ENCODE data around the gene MCM7. TPM values are rescaled to one million over a fixed set of nuclear protein-coding genes. Genes with fewer than 3 reads are reported as not detected.
A peak's percentile ranks its signal among the peaks of the same experiment; 100 is the strongest.
"Not testable (repeated sequence)": the region's sequence is repeated elsewhere in the genome, so short reads cannot be mapped to it uniquely, and the experiment has no call there.

Gene MCM7
- total RNA-seq (100 to 1,000 TPM; 164 to 173 TPM), polyA plus RNA-seq (10 to 100 TPM; 26.9 to 29.9 TPM)

- peak within 1 kb of the TSS; percentile 95 for H3K4me3 ChIP-seq (ENCODE audit: low read length in 2 of 2)
- peaks cover 32% of the 10 kb centered on the region for H3K36me3 ChIP-seq (ENCODE audit: insufficient read depth, low read length)
- Mint-ChIP-seq H3K4me1 (peaks cover 22 to 46% (median 34%) of the 10 kb centered on the region in 4 donors), H3K27me3 (peaks cover 0 to 2% of the 10 kb centered on the region in 2 donors), H3K9me3 (no peaks in the 10 kb centered on the region), H3K4me3 (peak within 1 kb of the TSS; percentile 92 to 95 (median 93)), H3K36me3 (peaks cover 29 to 51% of the 10 kb centered on the region in 2 donors), H3K27ac (peak within 1 kb of the TSS; percentile 93 to 99 (median 97))
- H3K9me3 ChIP-seq (ENCODE audit: control insufficient read depth in 1 of 2, low read length in 2 of 2) = no peaks in the 10 kb centered on the region
- ChIA-PET POLR2A (ENCODE audit: partially characterized antibody) (interaction anchor here (0.6 to 8.2 kb wide), 33 partner anchors 12 to 788 kb away, joined by 3 to 175 read pairs (median 4); partner anchors contain the start of genes CNPY4, COPS6, FBXO24 and GAL3ST4), CTCF (ENCODE audit: partially characterized antibody) (interaction anchor here (0.9 to 4.8 kb wide), 11 partner anchors 12 to 117 kb away, joined by 3 to 28 read pairs (median 5); partner anchors contain the start of genes COPS6 and MBLAC1)
- no peaks in the 10 kb centered on the region for H3K27me3 ChIP-seq (ENCODE audit: insufficient read depth, low read length)
- DNase-seq = peak; percentile 94 to 97 (median 94)
- intact Hi-C loops (cut with micrococcal nuclease) = loop anchor here (1.0 to 5.0 kb wide), 2 partner anchors 18 to 629 kb away; partner anchors contain the start of genes CNPY4, TAF6 and ZNF789
- peaks cover 29% of the 10 kb centered on the region for H3K4me1 ChIP-seq (ENCODE audit: insufficient read depth, low read length)
- H3K27ac ChIP-seq (ENCODE audit: low read depth, low read length) = peak within 1 kb of the TSS; percentile 96
Observed at GRCh38 chr7:100101016-100101862, at the start of gene MCM7, which contains the start of gene AP4M1. MCM7 (minus strand) TSS chr7:100101397; CDS start chr7:100101294, 103 bp downstream. AP4M1 (plus strand) TSS chr7:100101643; CDS start chr7:100101715, 72 bp downstream.

DNA sequence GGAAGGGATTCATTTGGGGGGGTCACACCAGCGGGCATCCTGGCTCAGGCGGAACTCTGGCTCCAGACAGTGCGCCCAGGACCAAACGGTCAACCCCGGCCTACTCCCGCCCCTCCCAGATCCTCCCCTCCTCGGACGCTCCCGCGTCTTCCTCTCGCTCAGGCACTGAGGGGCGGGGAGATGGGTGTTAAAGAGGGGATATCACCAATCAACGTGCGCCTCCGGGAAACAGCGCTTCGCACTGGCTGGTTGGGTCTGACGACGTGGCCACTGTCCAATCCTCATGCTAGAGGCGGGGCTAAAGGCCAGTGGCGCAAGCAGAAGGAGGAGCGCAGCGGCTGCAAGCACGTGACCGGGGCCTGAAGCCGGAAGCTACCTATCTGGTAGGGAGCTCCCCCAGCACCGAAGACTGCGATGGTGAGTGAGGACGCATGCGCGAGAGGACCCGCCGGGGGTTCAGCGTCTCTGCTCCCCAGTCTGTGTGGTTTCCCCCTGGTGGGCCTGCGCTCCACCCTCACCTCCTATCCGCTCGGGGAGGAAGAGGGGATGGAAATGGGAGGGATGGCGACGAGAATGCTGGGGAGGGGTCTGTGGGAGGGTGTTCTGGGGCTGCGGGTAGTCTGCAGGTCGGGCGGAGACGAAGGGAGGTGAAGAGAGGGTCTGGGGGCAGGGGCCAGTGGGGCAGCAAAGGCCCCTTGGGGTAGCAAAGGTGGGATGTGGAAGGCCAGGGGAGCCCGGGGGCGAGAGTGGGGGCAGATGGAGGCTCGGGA, 47.5 kb upstream of the MCM7 start, which contains the start of gene LAMTOR4:
Gene LAMTOR4 (plus strand): TSS at position 360 of the 770 bp plus-strand sequence. CDS start 55 bp downstream, at position 415.
- DNase-seq = peak; percentile 94 to 99 (median 99)
- Histone ChIP-seq H3K27me3 (ENCODE audit: insufficient read depth, low read length) (no peaks in the 10 kb centered on the region), H3K4me1 (ENCODE audit: insufficient read depth, low read length) (peaks cover 45% of the 10 kb centered on the region), H3K9me3 (ENCODE audit: control insufficient read depth in 1 of 2, low read length in 2 of 2) (no peaks in the 10 kb centered on the region), H3K36me3 (ENCODE audit: insufficient read depth, low read length) (peaks cover 16% of the 10 kb centered on the region), H3K27ac (ENCODE audit: low read depth, low read length) (peak within 1 kb of the TSS; percentile 92), H3K4me3 (ENCODE audit: low read length in 2 of 2) (peak within 1 kb of the TSS; percentile 83 to 93)
- ChIA-PET POLR2A (ENCODE audit: partially characterized antibody) (interaction anchor here (0.6 to 6.5 kb wide), 26 partner anchors 8 to 287 kb away, joined by 3 to 95 read pairs (median 4); partner anchors contain the start of genes AP4M1, GAL3ST4, GPC2 and MBLAC1), CTCF (ENCODE audit: partially characterized antibody) (interaction anchor here (0.6 to 3.1 kb wide), 10 partner anchors 9 to 69 kb away, joined by 3 to 22 read pairs (median 5); partner anchors contain the start of gene TRAPPC14)
- Mint-ChIP-seq H3K27me3 (no peaks in the 10 kb centered on the region), H3K4me1 (peaks cover 18 to 45% (median 31%) of the 10 kb centered on the region in 4 donors), H3K4me3 (peak within 1 kb of the TSS; percentile 88 to 99 (median 94)), H3K36me3 (peaks cover 13 to 28% of the 10 kb centered on the region in 2 donors), H3K9me3 (peaks cover 0 to 6% (median 0%) of the 10 kb centered on the region in 8 donors), H3K27ac (peak within 1 kb of the TSS; percentile 95 to 99 (median 97))
- intact Hi-C loops (cut with micrococcal nuclease) = loop anchor here (1.0 to 2.0 kb wide), 7 partner anchors 10 to 280 kb away; partner anchors contain the start of genes GPC2, STAG3, TRAPPC14 and ZCWPW1

DNA sequence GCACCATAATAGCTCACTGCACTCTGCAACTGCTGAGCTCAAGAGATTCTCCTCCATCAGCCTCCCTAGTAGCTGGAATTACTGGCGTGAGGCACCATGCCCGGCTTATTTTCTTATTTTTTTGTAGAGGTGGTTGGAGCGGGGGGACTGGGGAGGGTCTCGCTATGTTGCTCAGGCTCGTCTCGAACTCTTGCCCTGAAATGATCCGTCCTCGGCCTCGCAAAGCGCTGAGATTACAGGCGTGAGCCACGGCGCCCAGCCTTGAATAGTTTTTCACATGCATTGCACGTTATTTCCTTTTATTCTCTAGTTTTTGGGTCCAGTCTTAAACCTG, 47.0 kb upstream of the MCM7 start:
- Histone ChIP-seq H3K27me3 (ENCODE audit: insufficient read depth, low read length) (no peaks in the 10 kb centered on the region), H3K9me3 (ENCODE audit: control insufficient read depth in 1 of 2, low read length in 2 of 2) (no peaks in the 10 kb centered on the region), H3K4me3 (ENCODE audit: low read length in 2 of 2) (peak overlapping the region; percentile 70 to 83), H3K27ac (ENCODE audit: low read depth, low read length) (peak overlapping the region; percentile 92), H3K36me3 (ENCODE audit: insufficient read depth, low read length) (peaks cover 11% of the 10 kb centered on the region), H3K4me1 (ENCODE audit: insufficient read depth, low read length) (peaks cover 40% of the 10 kb centered on the region)
- no peak for DNase-seq
- Mint-ChIP-seq H3K4me1 (peaks cover 18 to 40% (median 29%) of the 10 kb centered on the region in 4 donors), H3K4me3 (peak overlapping the region; percentile 88 to 99 (median 94)), H3K27me3 (no peaks in the 10 kb centered on the region), H3K36me3 (peaks cover 13 to 23% of the 10 kb centered on the region in 2 donors), H3K9me3 (peaks cover 0 to 6% (median 0%) of the 10 kb centered on the region in 8 donors), H3K27ac (peak overlapping the region; percentile 95 to 99 (median 97))
- intact Hi-C loops (cut with micrococcal nuclease) = loop anchor here (1.0 to 2.0 kb wide), 7 partner anchors 10 to 280 kb away; partner anchors contain the start of genes GPC2, STAG3, TRAPPC14 and ZCWPW1
- CTCF ChIA-PET (ENCODE audit: partially characterized antibody) = interaction anchor here (0.7 to 3.1 kb wide), 12 partner anchors 9 to 69 kb away, joined by 3 to 22 read pairs (median 4); partner anchors contain the start of gene TRAPPC14
- POLR2A ChIA-PET (ENCODE audit: partially characterized antibody) = interaction anchor here (0.6 to 6.5 kb wide), 24 partner anchors 10 to 287 kb away, joined by 3 to 95 read pairs (median 6); partner anchors contain the start of genes AP4M1, GAL3ST4, GPC2 and MBLAC1

DNA sequence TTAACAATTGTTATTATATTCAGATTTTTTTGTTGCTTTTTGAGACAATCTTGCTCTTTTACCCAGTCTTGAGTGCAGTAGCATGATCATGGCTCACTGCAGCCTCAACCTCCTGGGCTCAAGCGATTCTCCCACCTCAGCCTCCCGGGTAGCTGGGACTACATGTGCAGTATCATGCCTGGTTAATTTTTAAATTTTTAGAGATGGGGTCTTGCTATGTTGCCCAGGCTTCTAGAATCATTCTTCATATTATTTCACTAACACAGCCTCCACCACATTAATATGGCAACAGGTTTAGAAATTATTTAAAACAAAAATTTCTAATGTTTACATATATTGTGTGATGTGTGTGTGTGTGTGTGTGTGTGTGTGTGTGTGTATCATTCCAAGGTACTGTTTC, 46.1 kb upstream of the MCM7 start:
- ChIA-PET CTCF (ENCODE audit: partially characterized antibody) (interaction anchor here (0.6 to 3.1 kb wide), 8 partner anchors 9 to 70 kb away, joined by 3 to 22 read pairs (median 5); no protein-coding TSS in a partner anchor), POLR2A (ENCODE audit: partially characterized antibody) (interaction anchor here (0.8 to 6.5 kb wide), 9 partner anchors 12 to 73 kb away, joined by 3 to 95 read pairs (median 21); partner anchors contain the start of genes GAL3ST4, GPC2, MBLAC1 and PVRIG)
- Histone ChIP-seq H3K27me3 (ENCODE audit: insufficient read depth, low read length) (no peaks in the 10 kb centered on the region), H3K27ac (ENCODE audit: low read depth, low read length) (no peak overlapping the region), H3K4me3 (ENCODE audit: low read length in 2 of 2) (no peak overlapping the region), H3K9me3 (ENCODE audit: control insufficient read depth in 1 of 2, low read length in 2 of 2) (no peaks in the 10 kb centered on the region), H3K4me1 (ENCODE audit: insufficient read depth, low read length) (peaks cover 30% of the 10 kb centered on the region), H3K36me3 (ENCODE audit: insufficient read depth, low read length) (peaks cover 3% of the 10 kb centered on the region)
- H3K4me1 Mint-ChIP-seq = peaks cover 13 to 35% (median 22%) of the 10 kb centered on the region in 4 donors
- no peak for DNase-seq
- peak overlapping the region in 2 of 8 donors; percentile 22 to 94 for H3K4me3 Mint-ChIP-seq
- H3K27me3 Mint-ChIP-seq = no peaks in the 10 kb centered on the region
- H3K36me3 Mint-ChIP-seq = peaks cover 8 to 15% of the 10 kb centered on the region in 2 donors
- peak overlapping the region in 2 of 7 donors; percentile 78 to 97 for H3K27ac Mint-ChIP-seq
- intact Hi-C loops (cut with micrococcal nuclease) = no loop called here
- peaks cover 0 to 6% (median 0%) of the 10 kb centered on the region in 8 donors for H3K9me3 Mint-ChIP-seq

DNA sequence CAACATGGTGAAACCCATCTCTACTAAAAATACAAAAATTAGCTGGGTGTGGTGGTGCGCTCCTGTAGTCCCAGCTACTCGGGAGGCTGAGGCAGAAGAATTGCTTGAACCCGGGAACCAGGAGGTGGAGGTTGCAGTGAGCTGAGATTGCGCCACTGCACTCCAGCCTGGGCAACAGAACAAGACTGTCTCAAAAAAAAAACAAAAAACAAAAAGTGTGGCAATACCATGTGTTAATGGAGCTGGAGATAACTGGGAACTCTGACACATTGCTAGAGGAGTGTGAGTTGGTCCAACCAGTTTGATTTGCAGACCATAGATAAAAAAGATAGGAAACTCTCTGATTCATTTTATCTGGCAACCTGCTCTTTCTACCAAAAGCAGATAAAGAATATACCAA, 45.2 kb upstream of the MCM7 start:
- H3K27me3 Mint-ChIP-seq; DNase-seq; H3K27ac ChIP-seq (ENCODE audit: low read depth, low read length); intact Hi-C loops (cut with micrococcal nuclease); H3K9me3 Mint-ChIP-seq; H3K27me3 ChIP-seq (ENCODE audit: insufficient read depth, low read length); H3K4me3 Mint-ChIP-seq; H3K4me3 ChIP-seq (ENCODE audit: low read length in 2 of 2); H3K9me3 ChIP-seq (ENCODE audit: control insufficient read depth in 1 of 2, low read length in 2 of 2); H3K36me3 ChIP-seq (ENCODE audit: insufficient read depth, low read length): not testable (repeated sequence)
- Mint-ChIP-seq H3K27ac (peak overlapping the region in 1 of 7 donors; percentile 22), H3K4me1 (peaks cover 16 to 31% (median 20%) of the 10 kb centered on the region in 4 donors), H3K36me3 (peaks cover 6 to 10% of the 10 kb centered on the region in 2 donors)
- ChIA-PET CTCF (ENCODE audit: partially characterized antibody) (interaction anchor here (0.8 to 3.1 kb wide), 5 partner anchors 8 to 71 kb away, joined by 3 to 22 read pairs (median 4); no protein-coding TSS in a partner anchor), POLR2A (ENCODE audit: partially characterized antibody) (interaction anchor here (2.7 to 5.0 kb wide), 3 partner anchors 13 to 74 kb away, joined by 21 to 73 read pairs (median 28); partner anchors contain the start of genes MBLAC1, PVRIG and TRAPPC14)
- peaks cover 24% of the 10 kb centered on the region for H3K4me1 ChIP-seq (ENCODE audit: insufficient read depth, low read length)

DNA sequence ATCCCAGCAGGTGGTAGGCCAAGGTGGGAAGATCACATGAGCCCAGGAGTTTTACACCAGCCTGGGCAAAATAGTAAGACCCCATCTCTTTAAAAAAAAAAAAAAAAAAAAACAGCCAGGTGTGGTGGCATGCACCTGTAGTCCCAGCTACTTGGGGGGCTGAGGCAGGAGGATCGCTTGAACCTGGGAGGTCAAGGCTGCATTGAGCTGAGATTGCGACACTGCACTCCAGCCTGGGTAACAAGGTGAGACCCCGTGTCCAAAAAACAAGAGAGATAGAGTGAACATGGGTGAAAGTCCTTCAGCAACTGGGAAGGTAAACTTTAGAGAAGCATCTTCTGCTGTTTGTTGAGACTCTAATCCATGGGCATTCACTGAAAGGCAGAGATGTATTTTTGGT, 41.3 kb upstream of the MCM7 start:
- H3K27ac Mint-ChIP-seq = no peak overlapping the region
- Histone ChIP-seq H3K4me3 (ENCODE audit: low read length in 2 of 2) (no peak overlapping the region), H3K4me1 (ENCODE audit: insufficient read depth, low read length) (peaks cover 6% of the 10 kb centered on the region), H3K27me3 (ENCODE audit: insufficient read depth, low read length) (no peaks in the 10 kb centered on the region), H3K36me3 (ENCODE audit: insufficient read depth, low read length) (no peaks in the 10 kb centered on the region), H3K27ac (ENCODE audit: low read depth, low read length) (no peak overlapping the region), H3K9me3 (ENCODE audit: control insufficient read depth in 1 of 2, low read length in 2 of 2) (no peaks in the 10 kb centered on the region)
- ChIA-PET POLR2A (ENCODE audit: partially characterized antibody) (interaction anchor here (1.5 kb wide), 1 partner anchor 16 kb away, joined by 3 read pairs; the partner anchor contains the start of gene MBLAC1), CTCF (ENCODE audit: partially characterized antibody) (interaction anchor here (3.1 kb wide), 1 partner anchor 11 kb away, joined by 25 read pairs; no protein-coding TSS in a partner anchor)
- no peak for DNase-seq
- peaks cover 3 to 9% (median 5%) of the 10 kb centered on the region in 4 donors for H3K4me1 Mint-ChIP-seq
- no peak overlapping the region for H3K4me3 Mint-ChIP-seq
- no peaks in the 10 kb centered on the region for H3K27me3 Mint-ChIP-seq
- H3K9me3 Mint-ChIP-seq = no peaks in the 10 kb centered on the region
- H3K36me3 Mint-ChIP-seq = no peaks in the 10 kb centered on the region
- intact Hi-C loops (cut with micrococcal nuclease) = no loop called here
